ENCODE data around the gene ABCA13.

Gene ABCA13

DNA sequence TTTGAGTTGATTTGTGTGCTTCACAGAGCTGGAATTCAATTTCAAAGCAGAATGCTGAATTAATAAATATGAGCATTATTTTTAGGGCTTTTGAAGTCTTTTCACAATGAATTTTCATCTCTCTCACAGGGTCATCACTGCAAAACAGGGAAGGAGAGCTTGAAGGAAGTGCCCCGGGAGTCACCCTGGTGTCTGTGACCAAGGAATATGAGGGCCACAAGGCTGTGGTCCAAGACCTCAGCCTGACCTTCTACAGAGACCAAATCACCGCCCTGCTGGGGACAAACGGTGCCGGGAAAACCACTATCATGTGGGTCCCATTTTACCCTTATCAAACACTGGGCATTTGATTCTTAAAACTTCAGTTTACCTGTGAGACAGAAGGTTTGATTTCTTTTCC lies 217.7 kb downstream of the ABCA13 start:
- FAIRE-seq: no peak

GRCh38 chr7:48389977-48390376 lies 218.7 kb downstream of the ABCA13 start:
- FAIRE-seq: no peak

DNA sequence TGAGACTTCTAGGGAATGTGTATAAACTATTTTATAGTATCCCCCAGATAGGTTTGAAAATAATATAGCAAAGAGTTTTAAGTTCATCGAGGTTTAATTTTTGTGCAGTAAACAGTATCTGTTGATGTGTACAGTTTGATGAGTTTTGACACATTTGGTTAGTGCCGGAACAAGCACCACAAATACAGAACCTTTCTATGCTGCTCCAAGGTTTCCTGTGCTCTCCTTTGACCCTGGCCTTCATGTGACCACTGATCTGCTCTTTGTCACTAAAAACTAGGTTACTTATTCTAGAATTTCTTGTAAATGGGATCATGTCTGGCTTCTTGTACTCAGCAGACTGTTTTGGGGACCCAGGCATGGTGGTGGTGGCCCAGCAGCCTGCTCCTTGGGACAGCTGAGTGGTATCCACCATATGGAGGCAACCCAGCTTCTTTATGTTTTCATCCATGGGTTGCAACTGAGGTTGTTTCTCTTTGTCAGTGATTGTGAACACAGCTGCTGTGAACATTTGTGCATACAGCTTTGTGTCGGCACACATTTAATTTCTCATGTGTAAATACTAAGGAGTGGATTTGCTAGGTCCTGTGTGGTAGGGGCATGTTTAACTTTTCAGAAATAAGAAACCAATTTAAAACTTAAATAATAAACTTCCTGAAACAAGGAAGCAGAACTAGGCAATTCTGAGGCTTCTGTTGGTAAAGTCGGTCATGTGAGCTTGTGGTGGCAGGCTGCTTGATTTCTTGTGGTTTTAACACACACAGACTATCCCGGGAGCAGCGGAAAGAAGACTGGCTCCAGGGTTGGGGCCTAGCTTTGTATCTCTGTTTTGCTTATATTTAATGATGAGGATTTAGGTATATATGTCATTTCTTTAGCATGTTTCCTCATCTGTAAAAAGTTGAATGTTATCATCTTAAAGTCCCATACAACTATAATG lies 219.4 kb downstream of the ABCA13 start:
- FAIRE-seq: no peak

DNA sequence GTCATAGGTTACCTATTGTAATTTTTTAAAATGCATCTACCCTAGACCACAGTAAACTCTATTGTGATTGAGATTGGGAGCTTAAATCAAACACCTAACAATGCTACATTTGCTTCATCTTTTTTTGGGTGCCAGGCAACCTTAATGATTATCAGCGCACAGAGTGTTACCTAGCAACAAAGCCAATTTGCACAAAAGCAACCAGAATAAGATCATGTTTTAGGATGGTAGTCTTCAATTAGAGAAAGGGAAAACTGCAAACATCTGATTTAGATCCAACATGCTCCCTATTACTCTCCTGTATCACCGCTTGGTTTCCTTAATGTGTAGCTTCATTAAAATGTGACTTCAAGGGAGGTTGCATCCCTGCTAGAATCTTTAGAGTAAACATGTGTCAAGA lies 226.9 kb downstream of the ABCA13 start:
- FAIRE-seq: no peak

GRCh38 chr7:48402721-48403120 lies 231.5 kb downstream of the ABCA13 start:
- no peak for FAIRE-seq

DNA sequence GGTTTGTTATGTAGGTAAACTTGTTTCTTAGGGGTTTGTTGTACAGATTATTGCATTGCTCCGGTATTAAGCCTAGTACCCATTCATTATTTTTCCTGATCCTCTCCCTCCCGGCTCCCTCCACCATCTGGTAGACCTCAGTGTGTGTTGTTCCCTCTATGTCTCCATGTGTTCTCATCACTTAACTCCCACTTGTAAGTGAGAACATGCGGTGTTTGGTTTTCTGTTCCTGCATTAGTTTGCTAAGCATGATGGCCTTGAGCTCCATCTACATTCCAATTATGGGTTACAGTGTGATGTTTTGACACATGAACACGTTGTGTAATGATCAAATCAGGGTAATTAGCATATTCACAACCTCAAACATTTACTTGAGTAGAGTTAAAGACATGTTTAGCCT lies 237.5 kb downstream of the ABCA13 start:
- no peak for FAIRE-seq

DNA sequence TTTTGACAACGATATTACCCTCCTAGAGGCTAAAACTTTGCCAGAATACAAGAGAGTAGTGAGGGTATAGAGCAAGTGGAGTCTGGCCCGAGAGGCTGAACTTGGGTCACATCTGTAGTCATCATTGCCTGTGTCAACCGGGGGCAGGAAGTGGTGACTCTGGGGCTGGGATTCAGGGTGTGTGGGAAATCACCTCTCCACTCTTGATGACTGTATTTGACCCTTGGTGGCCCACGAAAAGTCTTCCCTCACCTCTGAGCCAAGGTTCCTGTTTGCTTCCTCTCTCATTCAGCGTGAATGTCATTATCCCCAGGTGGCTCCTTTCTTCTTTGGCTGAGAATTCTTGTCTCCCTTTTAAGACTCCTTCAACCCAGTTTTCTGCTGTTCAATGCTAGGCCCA lies 240.4 kb downstream of the ABCA13 start:
- no peak for FAIRE-seq

DNA sequence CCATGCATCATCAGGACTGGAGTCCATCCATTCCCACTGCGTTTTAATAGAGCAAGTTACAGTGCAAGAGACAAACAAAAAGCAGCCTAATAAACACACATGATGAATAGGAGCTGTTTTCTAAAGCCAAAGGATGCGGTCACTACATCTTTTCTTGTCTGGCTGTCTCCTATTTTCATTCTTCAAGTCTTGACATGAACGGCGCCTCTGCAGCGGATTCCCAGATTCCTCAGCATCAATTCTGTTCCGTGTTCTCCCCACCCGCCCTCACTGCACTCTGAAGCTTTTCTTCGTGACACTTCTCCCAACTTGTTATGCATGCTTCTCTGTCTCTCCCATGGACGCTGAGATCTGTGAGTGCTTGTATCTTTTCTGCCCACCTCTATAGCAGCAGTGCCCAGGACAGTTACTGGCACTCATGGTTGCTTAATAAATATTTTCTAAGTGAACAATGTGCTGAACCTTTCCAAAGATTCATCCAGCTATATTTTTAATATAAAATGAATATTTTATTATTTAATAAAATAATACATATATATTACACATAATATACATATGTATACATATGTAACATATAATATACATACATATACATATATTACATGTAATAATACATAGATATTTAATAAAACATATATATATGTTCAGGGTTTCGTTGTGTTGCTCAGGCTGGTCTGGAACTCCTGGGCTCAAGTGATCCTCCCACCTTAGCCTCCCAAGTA lies 242.9 kb downstream of the ABCA13 start:
- no peak for FAIRE-seq

- no peak for FAIRE-seq
Observed at GRCh38 chr7:48416327-48416908, 245.2 kb downstream of the ABCA13 start.

DNA sequence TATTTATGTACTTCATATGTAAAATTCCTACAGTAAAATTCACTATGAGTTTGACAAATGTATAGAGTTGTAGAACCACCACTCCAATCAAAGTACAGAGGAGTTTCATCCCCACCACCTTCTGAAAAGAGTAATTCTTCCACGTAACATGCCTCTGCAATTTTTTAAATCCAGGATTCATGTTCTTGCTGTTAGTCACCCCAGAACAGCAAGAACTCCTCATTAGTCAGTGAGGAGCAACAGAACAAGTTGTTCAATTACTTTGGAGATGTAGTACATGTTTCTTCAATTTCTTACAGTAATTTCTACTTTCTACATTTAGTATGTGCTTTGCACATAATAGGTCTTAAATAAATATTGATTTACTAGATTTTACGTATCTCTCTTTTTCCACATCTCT lies 248.1 kb downstream of the ABCA13 start:
- FAIRE-seq: no peak

- no peak for FAIRE-seq
Observed at GRCh38 chr7:48420206-48420605, 248.9 kb downstream of the ABCA13 start.

- FAIRE-seq: no peak
Observed at GRCh38 chr7:48421357-48421756, 250.1 kb downstream of the ABCA13 start.

- FAIRE-seq: no peak
Observed at GRCh38 chr7:48424731-48425130, 253.5 kb downstream of the ABCA13 start.

DNA sequence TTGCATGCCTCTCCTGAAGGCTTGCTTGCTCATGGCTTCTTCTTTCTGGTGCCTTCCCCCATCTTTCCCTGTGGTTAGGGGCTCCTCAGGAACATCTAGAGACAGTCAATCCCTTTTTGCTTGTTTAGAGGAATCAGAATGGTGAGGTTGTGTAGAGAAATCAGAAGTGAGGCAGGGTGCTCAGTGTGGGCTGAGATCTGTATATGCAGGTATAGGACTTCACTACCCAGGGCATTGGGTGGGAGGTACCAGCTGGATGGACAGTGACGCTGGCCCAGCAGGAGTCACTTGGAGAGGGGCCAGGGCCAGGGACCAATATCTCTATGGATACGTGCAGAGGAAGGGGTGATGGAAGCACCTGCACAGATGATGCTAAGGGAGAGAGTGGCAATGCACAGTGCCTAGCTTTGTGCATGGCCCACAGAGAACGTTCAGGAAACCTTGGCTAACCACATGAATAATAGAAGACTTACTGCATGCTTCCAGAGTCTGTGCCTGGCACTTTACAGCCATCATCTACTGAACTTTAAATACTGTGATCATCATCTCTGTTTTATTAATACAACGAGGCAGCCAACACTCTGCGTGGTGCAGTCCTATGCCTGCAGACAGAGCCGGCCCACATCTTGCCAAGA lies 255.2 kb downstream of the ABCA13 start:
- FAIRE-seq: no peak

DNA sequence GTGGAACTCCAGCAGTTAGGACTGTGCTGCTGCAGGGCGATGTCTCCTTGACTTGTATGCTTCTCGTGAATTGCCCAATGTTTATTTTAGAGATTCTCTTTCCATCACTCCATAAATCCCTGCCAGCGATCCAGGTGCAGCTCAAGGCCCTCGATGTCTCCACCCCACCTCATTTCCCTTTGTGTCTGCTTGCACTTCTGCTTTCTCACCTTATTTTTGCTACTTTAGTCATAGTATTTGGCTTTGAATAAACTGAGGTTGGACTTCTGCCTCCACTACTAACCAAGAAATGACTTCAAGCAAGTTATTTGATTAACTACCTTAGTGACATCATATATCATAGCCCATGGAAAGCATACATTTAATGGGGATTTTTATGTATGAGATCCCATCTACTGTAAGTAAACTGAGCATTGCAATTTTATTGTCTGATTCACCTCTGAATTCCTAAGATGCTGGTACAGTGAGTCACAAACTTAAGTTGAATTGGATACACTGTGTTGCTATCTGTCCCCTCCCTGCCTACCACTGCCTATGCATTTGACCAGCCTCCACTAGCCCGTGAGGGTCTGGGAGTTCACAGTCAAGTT lies 255.8 kb downstream of the ABCA13 start:
- no peak for FAIRE-seq

- FAIRE-seq: no peak
Observed at GRCh38 chr7:48427671-48428070, 256.4 kb downstream of the ABCA13 start.

DNA sequence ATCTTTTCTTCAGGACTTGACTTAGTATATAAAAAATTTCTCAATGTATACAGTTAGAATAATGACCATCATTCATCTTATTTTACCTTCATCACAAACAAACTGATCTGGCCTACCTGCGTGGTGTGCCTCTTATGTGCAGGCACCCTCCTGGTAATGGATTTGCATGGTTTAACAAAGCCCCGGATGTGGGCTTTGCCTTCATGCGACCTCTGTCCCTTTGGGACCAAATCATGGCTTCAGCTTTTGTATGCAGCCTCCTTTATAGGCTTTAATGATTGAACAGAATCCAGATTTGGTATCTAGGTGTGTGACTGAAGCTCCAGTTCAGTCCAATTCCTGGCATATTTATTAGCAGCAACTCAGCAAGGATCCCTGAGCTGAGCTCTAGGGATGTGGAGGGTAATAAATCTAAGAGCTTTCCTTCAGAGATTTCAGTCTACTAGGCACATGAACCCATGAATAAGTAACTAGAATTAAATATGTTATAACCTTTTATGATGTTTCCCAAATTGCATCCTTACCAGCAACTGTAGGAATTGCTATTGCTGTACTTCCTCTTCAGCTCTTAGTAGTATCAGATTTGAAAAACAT lies 256.9 kb downstream of the ABCA13 start:
- FAIRE-seq: no peak

- no peak for FAIRE-seq
Observed at GRCh38 chr7:48429117-48429516, 257.9 kb downstream of the ABCA13 start.

DNA sequence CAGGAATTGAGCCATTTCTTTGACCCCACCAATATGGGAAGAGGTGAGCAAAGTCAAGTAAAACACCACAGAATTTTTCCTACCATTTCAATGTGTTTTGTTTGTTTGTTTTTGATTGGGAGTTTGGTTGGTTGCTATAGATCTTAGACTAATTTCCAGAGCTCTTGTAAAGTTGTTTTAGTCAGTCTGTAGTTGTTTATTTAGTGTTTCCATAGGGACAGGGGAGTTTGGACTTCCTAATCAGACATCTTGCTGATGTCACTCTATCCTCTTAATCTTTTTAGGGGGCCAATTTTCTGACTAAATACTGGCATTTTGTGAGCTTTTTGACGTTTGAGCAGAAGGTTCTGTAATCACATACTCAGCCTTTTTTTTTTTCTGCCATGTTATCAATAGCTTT lies 266.9 kb downstream of the ABCA13 start:
- FAIRE-seq: no peak

DNA sequence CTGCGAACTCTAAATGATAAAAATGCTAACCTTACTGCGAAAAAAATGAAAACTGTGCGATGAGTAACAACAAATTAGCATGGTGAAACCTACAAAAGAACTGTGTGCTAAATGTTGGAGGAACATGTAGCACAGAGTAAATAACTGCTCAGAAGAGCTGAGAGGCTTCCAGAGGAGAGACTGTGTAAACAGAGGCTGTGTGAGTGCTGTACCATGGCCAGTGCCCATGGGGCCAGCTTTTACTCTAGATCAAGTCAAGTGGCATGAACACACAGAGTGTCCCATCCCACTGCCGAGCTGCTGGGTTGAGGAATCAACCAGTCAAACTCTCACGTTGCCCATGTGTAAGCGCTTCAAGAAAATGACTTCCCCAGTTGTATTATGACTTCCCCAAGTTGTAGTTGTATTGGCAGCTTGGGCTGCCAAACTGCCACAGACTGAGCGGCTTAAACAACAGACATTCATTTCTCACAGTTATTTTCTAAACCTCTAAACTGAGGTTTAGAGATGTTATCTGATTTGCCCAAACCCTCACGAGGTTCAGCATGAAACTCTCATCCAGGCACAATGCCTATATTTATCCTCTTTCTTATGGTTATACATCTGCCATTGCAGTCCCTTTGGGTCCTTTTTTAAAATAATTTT lies 270.7 kb downstream of the ABCA13 start:
- FAIRE-seq: no peak

- FAIRE-seq: no peak
Observed at GRCh38 chr7:48443051-48443450, 271.8 kb downstream of the ABCA13 start.

GRCh38 chr7:48446721-48447120 lies 275.5 kb downstream of the ABCA13 start:
- FAIRE-seq: no peak

Data from TTC549 (cell line).